IPS-11a (cell line): Measurements from ENCODE around the gene MCM10.

Source experiments
- H3K4me3 ChIP-seq: one replicate; pipeline ENCODE4 v1.5.1; 2013; ENCODE audit warnings: low read depth, low read length, control low read depth

The MCM10 gene

DNA sequence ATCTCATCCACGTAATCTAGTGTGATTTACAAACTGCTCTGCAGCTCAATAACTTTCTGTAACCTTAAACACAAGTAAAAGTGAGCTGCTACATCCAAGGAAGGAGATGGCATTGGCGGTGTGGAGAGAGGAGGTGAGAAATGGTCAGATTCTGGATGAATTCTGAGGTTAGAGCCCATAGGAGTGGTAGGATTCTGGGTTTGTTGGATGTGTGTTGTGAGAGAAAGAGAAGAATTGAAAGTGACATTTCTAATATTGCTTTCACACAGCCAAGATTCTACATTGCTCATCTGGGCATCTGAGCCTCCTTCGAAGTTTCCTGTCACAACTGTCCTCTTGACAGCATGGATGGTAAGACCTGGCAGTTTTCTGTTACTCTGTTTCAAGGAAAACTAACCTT, 2.5 kb downstream of the MCM10 start:
- H3K4me3 ChIP-seq, result no peak overlapping the region

GRCh38 chr10:13165177-13165576, 3.8 kb downstream of the MCM10 start:
- no peak overlapping the region for H3K4me3 ChIP-seq

GRCh38 chr10:13167568-13167967, 6.2 kb downstream of the MCM10 start:
- H3K4me3 ChIP-seq, result no peak overlapping the region

GRCh38 chr10:13168781-13169180, 7.4 kb downstream of the MCM10 start:
- no peak overlapping the region for H3K4me3 ChIP-seq

GRCh38 chr10:13173616-13174015, 12.3 kb downstream of the MCM10 start:
- no peak overlapping the region for H3K4me3 ChIP-seq

DNA sequence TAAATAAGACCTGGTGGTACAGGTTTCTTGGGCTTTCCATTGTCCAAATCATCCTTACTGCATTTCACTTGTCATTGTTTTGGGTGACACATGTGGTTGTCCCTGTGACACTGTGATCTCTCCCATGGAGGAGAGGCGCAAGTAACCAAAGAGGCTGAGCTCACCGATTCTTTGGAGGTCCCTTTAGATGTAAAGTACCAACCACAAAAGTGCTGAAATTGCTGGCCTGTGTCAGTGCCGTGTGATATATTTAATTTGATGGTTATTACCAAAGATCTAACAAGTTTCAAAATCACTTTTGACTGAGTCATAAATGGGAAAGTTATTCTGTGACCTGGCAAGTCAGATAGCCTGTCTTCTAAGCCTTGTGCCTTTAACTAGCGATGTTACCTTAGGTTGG, 19.4 kb downstream of the MCM10 start:
- H3K4me3 ChIP-seq, result no peak overlapping the region

DNA sequence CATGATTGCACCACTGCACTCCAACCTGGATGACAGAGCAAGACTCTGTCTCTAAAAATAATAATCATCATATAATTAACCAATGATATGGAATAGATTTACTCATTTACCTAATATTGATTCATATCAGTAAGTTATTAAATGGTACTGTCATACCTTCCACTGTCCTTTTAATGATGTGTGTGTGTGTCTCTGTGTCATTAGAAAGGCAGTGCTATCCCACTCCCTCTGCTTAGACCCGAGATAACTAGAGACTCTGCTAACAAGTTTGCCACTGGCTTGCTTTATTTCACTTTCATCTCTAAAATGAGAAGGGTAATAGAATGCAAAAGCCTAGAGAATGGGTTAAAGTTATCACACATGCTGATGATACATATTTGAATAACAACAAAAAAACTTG, 21.1 kb downstream of the MCM10 start:
- H3K4me3 ChIP-seq, result no peak overlapping the region

DNA sequence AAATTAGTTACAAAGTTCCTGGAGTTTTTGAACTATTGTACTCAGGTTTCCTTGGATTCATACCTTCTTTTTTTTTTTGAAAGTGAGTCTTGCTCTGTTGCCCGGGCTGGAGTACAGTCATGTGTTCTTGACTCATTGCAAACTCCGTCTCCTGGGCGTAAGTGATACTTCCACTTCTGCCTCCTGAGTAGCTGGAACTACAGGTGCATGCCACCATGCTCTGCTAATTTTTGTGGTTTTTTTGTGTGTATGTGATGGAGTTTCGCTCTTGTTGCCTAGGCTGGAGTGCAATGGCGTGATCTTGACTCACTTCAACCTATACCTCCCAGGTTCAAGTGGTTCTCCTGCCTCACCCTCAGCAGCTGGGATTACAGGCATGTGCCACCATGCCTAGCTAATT, 22.3 kb downstream of the MCM10 start:
- no peak overlapping the region for H3K4me3 ChIP-seq

DNA sequence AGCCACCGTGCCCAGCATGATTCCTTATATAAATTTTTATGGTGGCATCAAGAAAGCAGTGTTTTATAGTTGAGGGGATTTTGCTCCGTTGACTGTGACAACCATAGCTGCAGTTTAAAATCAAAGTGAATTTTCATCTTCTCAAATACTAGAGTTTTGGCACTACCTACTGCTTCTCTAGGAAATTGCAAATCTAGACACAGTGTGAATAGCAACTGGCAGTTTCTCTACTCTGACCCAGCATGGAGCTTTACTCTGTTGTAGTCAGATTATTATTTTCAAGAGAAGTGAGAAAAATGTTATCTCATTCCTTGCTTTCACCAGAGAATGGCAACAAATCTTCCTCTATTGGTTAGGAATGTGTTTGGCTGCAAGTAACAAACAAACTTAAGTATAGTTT, 22.9 kb downstream of the MCM10 start:
- no peak overlapping the region for H3K4me3 ChIP-seq

GRCh38 chr10:13184730-13185514, 23.6 kb downstream of the MCM10 start:
- H3K4me3 ChIP-seq, result no peak overlapping the region

- no peak overlapping the region for H3K4me3 ChIP-seq
Measured at GRCh38 chr10:13187135-13187534, 25.8 kb downstream of the MCM10 start.

DNA sequence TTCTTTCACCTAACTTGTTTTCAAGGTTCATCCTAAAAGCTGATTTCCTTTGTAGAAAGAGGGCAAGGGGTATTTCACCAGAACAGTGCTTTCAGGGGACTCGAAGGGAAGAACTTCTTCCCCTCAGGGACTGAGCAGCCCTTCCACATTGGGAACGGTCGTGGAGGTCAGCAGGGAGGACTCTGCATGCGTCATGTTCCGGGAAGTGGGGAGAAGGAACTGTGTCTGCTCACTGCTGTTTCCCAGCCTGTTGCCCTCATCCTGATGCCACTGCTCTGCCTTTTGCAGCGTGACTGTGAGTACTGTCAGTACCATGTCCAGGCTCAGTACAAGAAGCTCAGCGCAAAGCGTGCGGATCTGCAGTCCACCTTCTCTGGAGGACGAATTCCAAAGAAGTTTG, 27.2 kb downstream of the MCM10 start:
- H3K4me3 ChIP-seq, result no peak overlapping the region

DNA sequence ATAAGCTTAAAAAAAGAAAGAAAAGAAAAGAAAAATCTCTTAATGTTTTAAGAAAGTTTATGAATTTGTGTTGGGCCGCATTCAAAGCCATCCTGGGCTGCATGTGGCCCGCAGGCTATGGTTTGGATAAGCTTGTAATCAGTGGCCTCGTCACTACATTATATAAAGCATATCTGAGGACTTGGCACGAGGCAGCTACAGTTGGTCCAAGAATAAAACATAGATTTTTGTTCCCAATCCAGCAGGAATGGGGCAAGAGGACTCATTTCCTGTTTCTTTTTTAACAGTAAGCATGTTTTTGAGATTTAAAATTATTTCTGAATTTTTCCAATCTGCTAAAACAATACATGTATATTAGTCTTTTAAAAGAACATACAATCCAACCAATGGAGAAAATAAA, 28.6 kb downstream of the MCM10 start:
- H3K4me3 ChIP-seq, result no peak overlapping the region

- no peak overlapping the region for H3K4me3 ChIP-seq
Measured at GRCh38 chr10:13190816-13191215, 29.5 kb downstream of the MCM10 start.

DNA sequence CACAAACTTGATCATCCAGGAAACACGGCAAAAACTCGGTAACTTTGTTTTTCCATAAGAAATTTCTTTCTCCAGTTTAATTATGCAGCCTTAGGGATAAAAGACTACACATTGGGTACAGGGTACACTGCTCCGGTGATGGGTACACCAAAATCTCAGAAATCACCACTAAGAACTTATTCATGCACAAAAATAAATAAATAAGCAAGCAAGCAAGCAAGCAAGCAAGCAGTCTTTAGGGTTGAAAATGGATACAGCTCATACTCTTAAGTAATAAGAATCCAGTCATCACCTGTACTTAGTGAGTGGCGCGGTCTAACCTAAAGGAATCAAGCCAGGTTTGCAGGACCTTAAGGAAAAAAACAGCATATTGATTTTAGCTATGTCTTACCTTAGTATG, 30.0 kb downstream of the MCM10 start:
- no peak overlapping the region for H3K4me3 ChIP-seq

DNA sequence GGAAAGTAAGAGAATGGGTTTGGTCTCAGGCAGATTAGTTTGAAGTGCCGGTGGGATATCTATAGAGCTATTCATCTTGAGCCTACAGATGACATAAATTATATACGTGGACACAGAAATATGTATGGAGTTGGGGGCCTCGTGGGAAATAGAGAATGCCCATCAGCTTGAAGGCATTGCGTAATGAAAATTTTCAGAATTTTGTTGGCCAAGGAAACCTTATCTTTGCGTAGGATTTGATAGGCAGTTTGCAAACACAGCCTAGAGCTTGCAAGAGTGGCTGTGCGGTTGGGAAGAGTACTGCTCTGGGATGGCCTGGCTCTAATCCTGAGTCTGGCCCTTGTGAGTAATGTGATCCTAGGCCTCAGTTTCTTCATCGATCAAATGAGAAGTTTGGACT, 32.3 kb downstream of the MCM10 start:
- H3K4me3 ChIP-seq, result no peak overlapping the region

DNA sequence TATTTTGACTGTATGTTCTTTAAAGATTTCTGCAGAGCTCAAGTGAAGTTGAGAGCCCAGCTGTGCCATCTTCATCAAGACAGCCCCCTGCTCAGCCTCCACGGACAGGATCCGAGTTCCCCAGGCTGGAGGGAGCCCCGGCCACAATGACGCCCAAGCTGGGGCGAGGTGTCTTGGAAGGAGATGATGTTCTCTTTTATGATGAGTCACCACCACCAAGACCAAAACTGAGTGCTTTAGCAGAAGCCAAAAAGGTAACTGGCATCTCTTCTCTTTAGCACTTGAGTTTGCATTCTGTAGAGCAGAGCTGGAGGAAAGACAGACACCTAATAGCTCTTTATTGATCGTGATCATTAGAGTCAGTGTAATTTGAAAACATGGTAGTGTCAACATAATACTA, 33.7 kb downstream of the MCM10 start:
- no peak overlapping the region for H3K4me3 ChIP-seq

DNA sequence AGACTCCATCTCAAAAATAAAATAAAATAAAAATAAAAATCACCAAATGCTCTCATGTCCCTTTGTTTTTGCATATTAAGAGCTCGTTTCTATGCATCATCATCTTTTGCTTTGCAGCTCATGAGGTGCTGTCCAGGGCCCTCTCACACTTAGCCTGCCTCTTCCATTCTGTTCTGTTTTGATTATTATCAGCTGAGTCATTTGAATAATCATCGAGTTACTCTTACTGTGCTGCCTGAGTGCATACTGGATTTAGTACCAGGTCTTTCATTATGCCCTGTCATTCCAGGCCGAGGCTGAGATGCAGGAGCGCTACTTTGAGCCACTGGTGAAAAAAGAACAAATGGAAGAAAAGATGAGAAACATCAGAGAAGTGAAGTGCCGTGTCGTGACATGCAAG, 39.8 kb downstream of the MCM10 start:
- no peak overlapping the region for H3K4me3 ChIP-seq

GRCh38 chr10:13206091-13206490, 44.7 kb downstream of the MCM10 start:
- H3K4me3 ChIP-seq, result no peak overlapping the region

- H3K4me3 ChIP-seq, result no peak overlapping the region
Measured at GRCh38 chr10:13206546-13207443, 45.4 kb downstream of the MCM10 start.

DNA sequence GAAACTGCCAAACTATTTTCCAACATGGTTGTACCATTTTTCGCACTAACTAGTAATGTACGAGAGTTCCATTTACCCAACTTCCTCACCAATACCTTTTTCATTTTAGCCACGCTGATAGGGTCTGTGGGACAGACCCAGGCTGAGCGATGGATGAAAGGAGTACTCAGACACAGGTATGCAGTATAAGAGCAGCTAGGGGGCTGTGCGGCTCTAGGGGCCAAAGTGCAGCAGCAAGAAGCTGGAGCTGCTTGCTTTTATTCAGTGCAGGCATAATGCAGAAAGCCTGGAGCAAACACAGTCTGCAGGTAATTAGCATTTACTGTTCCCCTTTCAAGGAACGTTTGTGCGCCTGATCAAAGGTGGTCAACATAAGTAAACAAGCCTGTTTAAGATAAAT, 51.8 kb downstream of the MCM10 start:
- no peak overlapping the region for H3K4me3 ChIP-seq

- no peak overlapping the region for H3K4me3 ChIP-seq
Measured at GRCh38 chr10:13218878-13219277, 57.5 kb downstream of the MCM10 start.
